ENCODE data around the gene FUT1.
"Not testable (repeated sequence)": the region's sequence is repeated elsewhere in the genome, so short reads cannot be mapped to it uniquely, and the experiment has no call there.

The FUT1 gene

DNA sequence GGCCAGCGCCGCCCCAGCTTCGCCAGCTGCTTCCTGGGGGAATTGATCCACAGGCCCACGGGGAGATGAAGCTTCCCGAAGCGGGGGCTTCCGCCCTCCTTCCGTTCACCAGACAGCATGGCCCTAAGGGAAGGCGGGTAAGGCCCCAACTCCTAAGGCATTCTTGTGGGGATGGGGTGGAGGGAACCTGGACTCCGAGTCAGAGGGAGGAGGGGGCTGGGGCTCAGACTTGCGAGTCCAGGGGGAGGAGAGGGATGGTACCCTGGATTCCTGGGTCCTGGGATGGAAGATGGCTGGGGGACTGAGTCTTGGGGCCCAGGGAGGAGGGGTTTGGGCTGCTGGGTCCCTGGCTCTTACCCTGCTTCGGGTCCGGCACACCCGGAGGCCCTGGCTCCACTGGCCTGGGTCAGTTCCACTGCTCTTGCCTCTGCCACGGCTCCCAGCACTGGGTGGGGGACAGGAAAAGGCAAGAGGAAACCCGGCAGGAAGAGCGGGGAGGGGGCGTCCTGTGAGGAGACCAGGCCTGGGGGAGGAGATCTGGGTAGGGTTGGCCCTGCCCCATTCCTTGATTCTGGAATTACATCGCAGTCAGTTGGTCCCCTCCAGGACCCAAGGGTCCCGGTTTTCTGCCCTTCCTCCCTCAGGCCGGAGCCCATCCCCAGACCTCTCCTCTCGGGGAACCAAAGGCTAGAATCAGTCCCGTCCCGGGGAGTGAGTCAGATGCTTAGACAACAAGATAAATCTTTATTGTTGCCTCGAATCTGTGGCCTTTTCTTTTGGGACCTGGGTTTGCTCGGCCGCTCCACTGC is 12.1 kb downstream of the FUT1 start, which contains the start of gene RASIP1:
TSS of gene RASIP1 (minus strand) at position 447 of the 809 bp plus-strand sequence. CDS start at position 119, 328 bp downstream.
- no peak for DNase-seq

DNA sequence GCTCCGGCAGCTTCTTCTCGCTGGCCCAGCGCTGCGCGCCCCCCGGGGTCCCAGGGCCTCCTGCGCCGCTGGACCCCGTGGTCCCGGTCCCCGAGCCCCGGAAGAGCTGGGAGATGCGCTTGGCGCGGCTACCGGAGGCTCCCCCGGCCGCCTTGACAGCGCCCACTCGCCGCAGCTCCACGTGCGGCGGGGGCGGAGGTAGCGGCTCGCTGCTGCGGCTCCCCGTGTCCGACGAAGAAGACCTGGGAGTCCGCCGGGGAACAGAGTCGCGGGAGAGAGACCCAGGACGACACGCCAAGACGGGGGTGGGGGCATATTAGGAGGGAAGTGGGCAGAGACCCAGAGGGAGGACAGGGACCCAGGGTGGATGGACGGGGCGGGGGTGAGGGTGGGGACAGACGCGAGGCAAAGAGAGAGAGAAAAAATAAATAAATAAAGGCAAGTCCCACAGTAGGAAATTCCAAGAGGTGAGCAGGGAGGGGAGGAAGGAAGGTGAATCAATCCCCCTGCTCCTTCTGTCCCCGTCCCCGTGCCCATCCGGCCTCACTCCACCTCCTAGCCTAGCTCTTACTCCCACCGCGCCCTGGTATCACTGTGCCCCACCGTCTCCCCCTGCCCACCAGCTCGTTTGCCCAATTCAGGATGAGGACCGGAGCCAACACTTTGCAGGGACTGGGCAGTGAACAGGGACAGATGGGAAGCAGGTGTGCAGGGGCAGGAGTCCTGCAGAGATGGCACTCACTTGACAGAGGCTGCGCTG is 12.9 kb downstream of the FUT1 start:
- DNase-seq = no peak

DNA sequence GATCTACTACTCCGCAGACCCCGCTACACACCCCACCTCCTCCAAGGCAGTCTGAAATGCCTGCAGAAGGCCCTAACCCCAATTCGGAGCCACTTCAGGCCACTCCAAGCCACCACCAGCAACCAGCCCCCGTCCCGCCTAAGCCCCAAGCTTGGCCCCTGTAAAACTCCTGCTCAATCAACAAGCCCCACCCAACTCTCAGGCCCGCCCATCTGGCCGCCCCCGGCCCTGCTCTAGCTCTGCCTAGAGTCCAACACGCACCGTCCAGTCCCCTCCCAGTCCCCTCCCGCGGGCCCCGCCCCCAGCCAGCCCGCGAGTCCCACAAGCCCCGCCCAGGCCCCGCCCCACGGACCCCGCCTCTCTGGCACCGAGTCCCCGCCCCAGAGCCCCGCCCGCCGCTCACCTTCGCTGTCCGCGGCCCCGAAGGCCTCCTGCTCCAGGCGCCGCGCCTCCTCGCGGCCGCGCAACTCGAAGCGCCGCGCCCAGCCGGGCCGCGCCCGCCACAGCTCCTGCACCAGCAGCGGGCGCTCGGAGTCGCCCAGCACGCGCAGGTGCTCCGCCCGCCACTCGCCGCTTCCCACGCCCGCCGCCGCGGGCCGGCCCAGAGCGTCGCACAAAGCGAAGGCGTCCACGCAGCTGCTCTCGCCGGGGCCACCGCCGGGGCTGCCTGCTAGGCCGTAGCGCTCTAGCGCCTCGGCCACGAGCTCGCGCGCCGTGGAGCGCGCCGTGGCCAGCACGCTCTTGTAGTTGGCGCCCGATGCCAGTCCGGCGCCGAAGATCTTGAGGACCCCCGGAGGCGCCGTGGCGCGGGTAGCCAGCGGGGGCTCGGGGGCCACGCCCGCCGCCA is 13.7 kb downstream of the FUT1 start:
- DNase-seq = peak; percentile 97

DNA sequence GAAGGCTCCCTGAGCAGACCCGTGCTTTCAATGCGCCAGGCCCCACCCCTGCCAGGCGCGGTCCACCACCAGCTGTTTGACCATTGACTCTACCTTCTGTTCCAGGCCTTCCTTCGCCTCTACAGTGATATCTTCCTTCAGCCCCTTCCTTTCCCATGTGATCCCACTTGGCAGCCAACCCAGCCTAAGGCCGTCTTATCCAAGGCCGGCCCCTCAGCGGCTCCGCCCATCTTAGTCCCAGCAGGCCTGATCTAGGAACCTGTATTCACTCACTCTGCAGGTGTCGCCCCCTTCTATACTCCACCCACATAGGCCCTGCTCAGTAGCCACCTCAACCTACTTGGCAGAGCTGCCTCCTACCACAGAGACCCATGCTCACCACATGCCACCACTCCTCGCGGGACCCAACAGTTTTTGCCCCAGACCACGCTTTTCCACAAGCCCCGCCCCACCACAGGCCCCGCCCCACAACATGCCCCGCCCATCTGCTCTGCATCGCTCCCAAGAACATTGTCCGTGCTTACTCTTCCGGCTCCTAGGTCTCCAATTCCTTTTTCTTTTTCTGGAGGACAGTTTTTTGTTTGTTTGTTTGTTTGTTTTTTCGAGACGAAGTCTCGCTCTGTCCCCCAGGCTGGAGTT is 15.0 kb downstream of the FUT1 start:
- peak; percentile 68 for DNase-seq

DNA sequence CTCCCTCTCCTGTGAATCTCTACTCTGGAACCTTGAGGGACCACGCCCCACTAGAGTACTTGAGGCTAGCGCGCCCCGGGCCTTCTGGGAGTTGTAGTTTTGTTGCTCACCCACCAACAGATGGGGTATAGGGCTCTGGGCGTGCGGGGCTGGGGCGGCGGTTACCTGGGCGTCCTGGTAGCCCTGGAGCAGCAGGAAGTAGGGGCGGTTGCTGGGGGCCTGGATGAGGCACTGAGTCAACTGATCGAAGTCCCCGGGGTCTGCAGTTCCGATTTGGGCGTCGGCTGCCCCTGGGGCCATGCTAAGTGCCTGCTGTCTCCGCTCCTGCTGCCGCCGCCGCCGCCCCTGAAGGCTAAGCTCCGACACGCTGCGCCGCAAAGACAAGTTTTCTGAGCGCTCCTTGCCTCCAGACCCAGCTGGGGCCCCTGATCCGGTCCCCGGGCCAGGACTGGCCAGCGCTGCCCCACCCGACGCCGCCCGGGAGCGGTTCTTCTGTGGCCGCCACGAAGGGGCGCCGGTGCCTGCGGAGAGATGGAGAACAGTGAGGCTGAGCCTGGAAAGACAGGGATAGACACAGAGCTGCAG is 17.3 kb downstream of the FUT1 start:
- DNase-seq = no peak

DNA sequence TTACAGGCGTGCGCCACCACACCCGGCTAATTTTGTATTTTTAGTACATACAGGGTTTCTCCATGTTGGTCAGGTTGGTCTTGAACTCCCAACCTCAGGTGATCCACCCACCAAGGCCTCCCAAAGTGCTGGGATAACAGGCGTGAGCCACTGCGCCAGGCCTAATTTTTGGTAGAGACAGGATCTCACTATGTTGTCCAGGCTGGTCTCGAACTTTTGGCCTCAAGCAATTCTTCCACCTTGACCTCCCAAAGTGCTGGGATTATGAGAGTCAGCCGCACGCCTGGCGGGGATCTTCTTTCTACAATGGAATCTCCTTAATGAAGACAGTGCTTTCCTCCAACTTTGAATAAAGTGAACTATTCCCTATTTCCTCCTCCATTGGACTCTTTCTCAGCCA is 17.8 kb downstream of the FUT1 start:
- DNase-seq = no peak

DNA sequence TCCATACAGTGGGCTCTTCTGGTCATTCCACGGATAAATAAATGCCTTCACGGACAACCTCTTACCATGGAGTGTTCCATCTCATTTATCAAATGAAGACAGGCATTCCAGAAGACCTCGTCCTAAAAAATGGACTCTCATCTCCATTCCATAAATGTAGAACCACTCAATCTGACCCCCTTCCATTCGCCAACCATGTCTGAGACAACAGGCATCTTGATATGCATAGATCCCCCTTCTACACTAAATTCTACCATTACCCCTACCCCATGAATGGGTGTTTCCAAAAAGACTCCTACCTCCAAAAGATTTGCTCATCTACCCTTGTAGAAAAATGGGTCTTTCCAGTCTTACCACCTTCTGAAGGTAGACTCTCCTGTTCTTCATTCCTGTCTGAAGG is 21.0 kb downstream of the FUT1 start:
- no peak for DNase-seq

DNA sequence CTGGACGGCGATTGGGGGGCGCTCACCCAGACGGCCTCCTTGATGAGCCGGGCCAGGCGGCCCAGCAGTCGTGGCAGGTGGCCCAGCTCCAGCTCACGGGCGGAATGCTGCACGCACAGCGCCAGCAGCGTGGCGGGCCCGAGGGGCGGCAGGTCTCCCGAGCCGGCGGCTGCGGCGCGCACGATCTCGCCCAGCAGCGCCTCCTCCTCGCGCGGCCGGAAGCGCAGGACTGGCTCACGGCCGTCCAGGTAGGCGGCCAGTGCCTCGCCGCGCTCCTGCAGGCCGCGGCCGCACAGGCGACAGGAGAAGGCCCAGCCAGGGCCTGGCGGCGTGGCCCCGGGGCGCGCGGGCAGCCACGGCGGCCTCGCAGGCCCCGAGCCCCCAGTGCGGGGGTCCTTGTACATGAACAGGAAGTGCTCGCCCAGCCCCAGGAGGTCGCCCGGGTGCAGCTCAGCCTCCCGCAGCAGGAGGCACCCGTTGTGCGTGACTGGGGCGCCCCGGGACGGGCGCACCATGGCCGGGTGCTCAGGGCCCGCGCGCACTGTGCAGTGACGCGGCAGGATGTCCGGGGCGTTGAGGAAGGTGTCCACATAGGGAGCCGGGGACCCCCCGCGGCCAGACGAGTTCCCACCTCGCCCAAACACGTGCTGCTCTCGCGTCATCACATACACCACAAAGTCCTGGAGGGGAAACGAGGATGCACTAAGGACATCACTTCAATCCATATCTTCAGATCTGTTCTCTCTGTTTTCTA is 23.4 kb downstream of the FUT1 start:
- DNase-seq = no peak

DNA sequence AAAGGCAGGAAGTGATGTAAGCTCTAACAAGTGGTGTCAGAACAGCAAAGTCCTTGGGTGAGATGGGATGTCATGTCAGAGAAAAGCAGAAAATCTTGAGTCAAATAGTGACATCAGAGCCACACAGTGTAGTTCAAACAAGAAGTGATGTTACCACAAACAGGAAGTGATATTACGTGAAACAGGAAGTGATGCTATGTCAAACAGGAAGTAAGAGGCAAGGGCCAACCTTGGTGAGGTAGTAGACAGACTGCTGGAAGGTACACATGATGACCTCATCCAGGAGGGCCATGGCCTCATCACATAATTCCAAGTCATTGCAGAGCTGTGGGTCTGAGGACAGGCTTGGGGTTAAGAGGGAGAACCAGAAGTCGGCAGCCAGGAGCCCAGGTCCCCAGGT is 25.9 kb downstream of the FUT1 start:
- DNase-seq = no peak

DNA sequence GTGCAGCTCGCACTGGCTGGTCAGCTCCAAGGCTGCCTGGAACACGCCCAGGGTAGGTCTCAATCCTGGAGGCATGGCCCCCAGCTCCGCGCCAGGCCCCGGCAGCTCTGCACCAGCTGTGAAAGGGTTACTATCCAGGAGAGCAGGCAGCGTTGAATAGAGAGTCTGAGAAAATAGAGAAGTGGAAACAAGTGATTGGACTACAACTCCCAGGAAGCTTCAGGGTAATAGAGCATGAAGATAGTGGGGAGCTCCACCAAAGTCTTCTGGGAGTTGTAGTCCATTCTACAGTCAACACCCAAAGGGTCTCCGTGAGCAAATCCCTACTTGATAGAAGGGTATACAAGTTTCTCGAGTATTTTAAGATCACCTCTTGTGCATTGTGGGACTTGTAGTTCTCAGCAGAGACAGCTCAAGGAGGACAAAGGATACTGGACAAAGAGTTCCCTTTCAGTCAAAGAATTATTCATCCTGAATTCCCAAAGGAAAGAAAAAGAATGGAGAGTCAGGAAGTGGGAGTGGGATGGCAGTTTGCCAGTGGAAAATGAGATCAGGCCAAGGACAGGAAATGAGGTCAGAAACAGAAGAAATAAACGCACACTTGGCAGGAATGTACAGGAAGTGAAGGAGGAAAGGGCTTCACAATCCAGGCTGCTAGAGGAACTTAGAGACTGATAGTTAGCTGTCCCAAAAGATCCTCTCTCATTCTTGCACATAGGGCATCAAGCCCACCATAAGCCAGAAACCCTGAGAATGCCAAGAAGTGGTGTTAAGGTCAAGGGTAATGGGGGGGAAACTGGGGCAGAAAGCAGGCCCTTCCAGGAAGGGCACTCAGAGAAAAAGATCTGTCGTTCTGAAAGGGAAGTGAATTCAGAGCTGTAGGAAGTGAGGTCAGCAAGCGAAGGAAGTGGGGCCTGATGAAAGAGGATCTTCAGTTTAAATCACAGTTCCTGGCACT is 27.4 kb downstream of the FUT1 start:
- peak; percentile 90 for DNase-seq

DNA sequence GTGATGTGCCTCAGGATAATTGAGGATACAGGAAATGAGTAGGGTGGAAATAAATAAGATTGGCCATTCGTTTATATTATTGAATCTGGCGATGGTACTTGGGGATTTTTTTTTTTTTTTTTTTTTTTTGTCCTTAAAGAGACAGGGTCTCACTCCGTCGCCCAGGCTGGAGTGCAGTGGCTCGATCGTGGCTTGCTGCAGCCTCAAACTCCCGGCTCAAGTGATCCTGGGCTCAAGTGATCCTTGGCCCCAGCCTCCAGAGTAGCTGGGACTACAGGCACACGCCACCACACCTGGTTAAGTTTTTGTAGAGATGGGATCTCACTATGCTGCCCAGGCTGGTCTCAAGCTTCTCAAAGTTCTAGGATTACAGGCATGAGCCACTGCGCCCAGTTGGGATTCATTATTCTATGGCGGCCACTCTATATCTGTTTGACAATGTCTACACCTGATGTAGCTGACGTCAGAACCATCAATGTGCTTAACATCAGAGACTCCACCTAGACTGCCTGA is 30.2 kb downstream of the FUT1 start:
- no peak for DNase-seq

DNA sequence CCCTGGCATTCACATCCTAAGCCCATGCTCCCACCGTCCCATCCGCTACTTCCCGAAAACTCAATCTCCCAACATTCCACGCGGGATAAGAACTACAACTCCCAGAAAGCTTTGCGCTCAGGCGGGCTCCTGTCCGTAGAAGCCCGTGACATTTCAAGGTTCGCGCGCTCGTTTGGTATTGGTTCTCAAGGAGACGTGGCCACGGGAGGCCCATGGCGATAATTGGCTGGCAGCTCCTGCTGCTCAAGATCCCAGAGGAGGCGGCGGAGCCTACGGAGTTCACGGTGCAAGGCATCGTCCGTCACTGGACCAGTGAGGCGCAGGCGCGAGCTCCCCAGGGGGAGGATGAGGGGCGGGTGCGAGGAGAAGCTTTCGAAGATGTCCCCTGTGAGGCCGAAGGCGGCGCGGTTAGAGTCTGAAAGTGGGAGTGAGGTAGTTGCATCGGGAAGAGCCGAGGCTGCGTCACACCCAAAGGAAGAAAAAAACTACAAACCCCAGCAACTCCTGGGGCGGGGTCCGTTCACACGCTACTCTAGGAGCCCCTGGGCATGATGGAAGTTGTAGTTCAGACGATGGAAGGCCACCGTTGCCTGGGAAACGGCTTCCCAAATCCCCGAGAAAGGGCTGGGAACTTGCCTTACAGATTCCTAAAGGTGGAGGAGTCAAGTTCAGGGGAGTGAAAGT is 31.7 kb downstream of the FUT1 start:
- peak; percentile 99 for DNase-seq

DNA sequence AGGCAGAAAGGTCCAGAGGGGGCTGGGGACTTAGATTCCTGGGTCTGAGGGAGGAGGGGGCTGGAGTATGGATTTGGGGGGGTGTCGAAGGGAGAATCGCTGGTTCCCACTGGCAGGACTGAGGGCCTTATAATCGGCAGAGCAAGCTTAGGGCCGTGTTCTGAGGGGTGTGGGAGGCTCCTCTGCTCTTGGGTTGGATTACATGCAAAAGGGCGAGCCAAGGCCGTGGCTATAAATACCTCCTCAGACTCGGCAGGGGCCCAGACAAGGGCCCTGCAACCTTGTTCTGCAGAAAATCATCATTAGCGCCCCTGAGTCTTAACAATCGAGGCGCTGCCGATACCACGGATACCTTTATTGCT is 32.2 kb downstream of the FUT1 start:
- DNase-seq = no peak

DNA sequence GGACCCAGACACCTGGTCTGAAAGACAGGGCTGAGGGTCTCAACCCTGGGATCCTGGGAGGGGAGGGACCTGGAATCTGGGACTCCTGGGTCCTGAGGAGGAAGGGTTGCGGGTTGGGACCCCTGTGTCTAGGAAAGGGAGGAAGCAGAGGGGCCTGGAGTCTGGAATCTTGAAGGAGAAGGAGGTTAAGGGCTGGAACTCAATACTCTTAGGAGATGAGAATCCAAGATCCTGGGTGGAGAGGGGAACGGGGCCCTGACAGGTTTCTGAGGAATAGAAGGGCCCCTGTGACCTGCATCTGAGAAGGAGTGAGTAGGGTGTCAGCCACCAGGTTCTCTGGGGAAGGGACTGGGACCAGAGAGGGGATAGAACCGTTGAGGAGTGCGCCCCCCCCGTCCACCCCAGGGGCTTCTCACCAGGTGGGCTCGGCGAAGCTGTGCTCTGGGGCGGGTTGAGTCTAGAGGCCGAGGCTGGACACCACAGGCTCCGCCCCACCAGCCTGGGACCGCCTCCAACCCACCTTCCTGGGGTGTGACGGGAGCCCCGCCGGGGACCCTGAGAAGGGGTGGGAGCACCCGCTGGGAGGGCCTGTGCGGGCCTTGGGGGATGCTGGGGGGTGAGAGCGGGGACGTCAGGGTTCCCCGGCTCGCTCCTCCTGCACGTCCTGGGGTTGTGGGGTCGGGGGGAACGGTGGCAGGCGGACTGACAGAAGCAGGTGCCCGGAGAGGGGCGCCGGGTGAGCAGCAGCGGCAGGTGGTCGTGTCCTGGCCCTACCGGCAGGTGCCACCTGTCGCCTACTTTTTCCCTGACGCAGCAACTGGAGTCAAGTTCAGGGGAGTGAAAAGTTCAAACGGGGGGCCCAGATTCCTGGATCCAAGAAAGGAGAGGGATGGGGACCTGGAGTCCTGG is 32.9 kb downstream of the FUT1 start, which contains the start of gene MAMSTR:
TSS of gene MAMSTR (minus strand) at position 463 of the 909 bp plus-strand sequence. CDS start 694 bp downstream, outside the sequence.
- peak; percentile 84 for DNase-seq

DNA sequence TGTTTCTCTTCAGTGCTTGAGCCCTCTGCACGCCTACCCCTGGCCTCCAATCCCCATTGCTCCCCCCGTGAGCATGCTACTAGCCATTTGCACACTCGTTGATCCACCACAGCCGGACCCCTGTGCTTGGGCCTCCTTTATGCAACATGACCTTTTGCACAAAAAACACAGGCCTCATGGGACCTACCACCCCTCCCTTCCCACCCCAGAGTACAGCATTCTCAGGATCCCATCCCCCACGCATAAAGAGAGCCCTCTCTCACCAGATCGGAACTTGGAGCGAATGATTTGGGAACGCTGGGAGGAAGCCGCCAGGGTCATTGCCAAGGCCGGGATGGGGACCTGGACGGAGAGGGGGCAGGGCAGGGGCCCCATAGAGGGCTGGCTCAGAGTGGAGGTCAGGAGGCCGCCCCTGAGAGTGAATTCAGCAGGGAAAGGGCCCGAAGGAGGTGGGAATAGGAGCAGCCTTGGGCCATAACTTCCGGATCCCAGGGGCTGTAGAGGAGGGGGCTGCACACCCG is 33.7 kb downstream of the FUT1 start:
- peak; percentile 47 for DNase-seq

DNA sequence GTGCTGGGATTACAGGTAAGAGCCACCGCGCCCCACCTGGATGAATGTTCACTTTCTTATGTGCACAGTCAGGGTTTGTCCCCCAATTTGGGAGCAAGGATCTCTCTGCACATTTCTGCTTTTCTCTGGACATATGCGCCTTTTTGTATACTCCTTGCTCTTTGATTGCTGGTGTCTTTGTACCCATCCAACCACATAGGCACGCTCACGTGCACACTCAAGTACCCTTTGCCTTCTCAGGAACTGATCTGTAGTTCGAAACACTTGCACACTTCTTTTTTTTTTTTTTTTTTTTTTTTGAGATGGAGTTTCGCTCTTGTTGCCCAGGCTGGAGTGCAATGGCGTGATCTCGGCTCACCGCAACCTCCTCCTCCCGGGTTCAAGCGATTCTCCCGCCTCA is 34.3 kb downstream of the FUT1 start:
- not testable (repeated sequence) for DNase-seq

DNA sequence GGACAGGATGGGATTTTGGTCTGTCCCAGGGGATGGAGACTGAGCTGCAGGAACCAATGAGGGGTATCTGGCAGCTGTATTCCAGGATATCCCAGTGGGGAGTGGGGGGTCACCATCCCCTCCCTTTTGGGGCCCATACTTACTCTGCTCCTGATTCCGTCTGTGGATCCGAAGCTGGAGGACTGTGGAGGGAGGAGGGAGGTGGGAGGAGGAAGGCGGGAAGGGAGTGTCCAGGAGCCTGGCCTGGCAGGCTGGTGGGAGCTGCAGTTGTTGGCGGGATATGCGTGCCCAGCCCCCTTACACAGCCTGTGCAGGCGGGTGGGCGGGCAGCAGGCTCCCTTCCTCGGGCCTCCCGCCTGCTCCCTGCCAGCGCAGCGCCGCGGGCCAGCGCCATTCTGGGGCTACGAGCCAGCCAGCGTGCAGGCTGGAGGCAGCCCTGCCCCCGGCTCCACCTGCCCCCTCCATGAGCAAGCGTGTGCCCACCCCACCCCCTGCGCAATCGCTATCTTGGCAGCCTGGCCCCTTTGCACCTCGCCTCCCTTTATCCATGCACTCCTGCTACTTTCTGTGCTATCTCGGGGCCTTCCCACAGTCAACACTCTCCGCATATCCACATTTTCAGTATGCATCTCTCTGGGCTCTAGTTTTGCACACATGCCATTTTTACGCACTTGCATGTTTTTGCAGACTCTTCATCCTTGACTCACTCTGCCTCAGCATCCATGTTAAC is 35.7 kb downstream of the FUT1 start:
- DNase-seq = peak; percentile 94

All from femur (tissue), 1 donor.